SJCRH30 (cell line): Measurements from ENCODE around the gene CHST6. TPM values are rescaled to one million over a fixed set of nuclear protein-coding genes. Genes with fewer than 3 reads are reported as not detected.

Experiments used
- total RNA-seq: library from RNA; depleted of rRNA; stranded (reverse); fragments of >200 nt; shearing (Covaris generic); gene quantifications from 2 replicates; pipeline ENCODE4 v1.2.3, GENCODE V29; 2014; rRNA removed

Gene CHST6
- total RNA-seq, 1 experiment from 2014 or later: not detected

Other genes starting within 250 kb of the CHST6 start
- 17.4 and 21.7 TPM in 2 replicates for gene BCAR1, start 243.8 kb downstream of the CHST6 start, total RNA-seq
- 42.0 and 50.3 TPM in 2 replicates for gene CFDP1, start 61.9 kb downstream of the CHST6 start, total RNA-seq
- gene TMEM170A, start 30.8 kb downstream of the CHST6 start, total RNA-seq: 21.6 and 22.0 TPM in 2 replicates
- gene CHST5, start 40.7 kb upstream of the CHST6 start, total RNA-seq: not detected in 2 replicates
- gene TMEM231, start 60.8 kb upstream of the CHST6 start, total RNA-seq: 2.6 and 5.1 TPM in 2 replicates
- gene GABARAPL2, start 70.9 kb upstream of the CHST6 start, total RNA-seq: 29.1 and 34.4 TPM in 2 replicates
- 44.6 and 49.9 TPM in 2 replicates for gene ADAT1, start 127.8 kb upstream of the CHST6 start, total RNA-seq
- 148 and 151 TPM in 2 replicates for gene KARS1, start 152.2 kb upstream of the CHST6 start, total RNA-seq
- gene TERF2IP, start 152.3 kb upstream of the CHST6 start, total RNA-seq: 25.4 and 26.1 TPM in 2 replicates
- gene CPHXL2, start 181.6 kb upstream of the CHST6 start, total RNA-seq: not detected in 2 replicates
- gene DUXB, start 206.0 kb upstream of the CHST6 start, total RNA-seq: not detected in 2 replicates
- gene CPHXL, start 231.0 kb upstream of the CHST6 start, total RNA-seq: not detected in 2 replicates